CD14-positive monocyte (primary cell): ENCODE measurements around the gene PPP1R17. TPM values are rescaled to one million over a fixed set of nuclear protein-coding genes. Genes with fewer than 3 reads are reported as not detected.

Source experiments
- DNase-seq, 3 donors: peaks; one replicate each; pipeline ENCODE4 v3.0.0-alpha.2; 2011 to 2022
- H2AFZ ChIP-seq: 2 replicates; pipeline ENCODE4 v1.6.0; 2012; ENCODE audit warnings: mild to moderate bottlenecking, low read depth, low read length, inconsistent platforms; ENCODE audit not compliant: insufficient read depth, poor library complexity, severe bottlenecking
- H3K27ac ChIP-seq, 2 donors: 1 replicate in 1 of 2; 2 replicates in 1 of 2; pipeline ENCODE4 v1.5.1; 2012 to 2013; ENCODE audit warnings: low read length in 2 of 2, control low read depth in 1 of 2, inconsistent platforms in 1 of 2, low read depth in 1 of 2, mild to moderate bottlenecking in 1 of 2
- H3K27me3 ChIP-seq, 2 donors: one replicate each; pipeline versions ENCODE4 v1.6.0 to v1.6.1; 2011 to 2013; ENCODE audit warnings: low read length in 2 of 2; ENCODE audit not compliant: control insufficient read depth in 2 of 2, insufficient read depth in 2 of 2
- H3K36me3 ChIP-seq, 2 donors: replicated peaks in 1 of 2; 1 replicate in 1 of 2; 2 replicates in 1 of 2; pipeline versions ENCODE4 v1.5.1 to v1.6.1; 2012 to 2013; ENCODE audit warnings: low read length in 2 of 2, control low read depth in 1 of 2, inconsistent platforms in 1 of 2, mild to moderate bottlenecking in 1 of 2; ENCODE audit not compliant: insufficient read depth in 2 of 2, control insufficient read depth in 1 of 2
- H3K4me1 ChIP-seq, 2 donors: 1 replicate in 1 of 2; 2 replicates in 1 of 2; pipeline versions ENCODE4 v1.5.1 to v1.6.1; 2012 to 2013; ENCODE audit warnings: low read length in 2 of 2, control low read depth in 1 of 2, inconsistent platforms in 1 of 2, mild to moderate bottlenecking in 1 of 2, moderate library complexity in 1 of 2; ENCODE audit not compliant: insufficient read depth in 2 of 2, control insufficient read depth in 1 of 2
- H3K4me2 ChIP-seq: replicated peaks from 2 replicates; pipeline ENCODE3; 2012; ENCODE audit warnings: low read length, moderate library complexity, mild to moderate bottlenecking; ENCODE audit not compliant: poor library complexity, severe bottlenecking; ENCODE audit errors: extremely low read depth
- H3K4me3 ChIP-seq, 3 experiments: fragments of 200-600 bp in 1 of 3; sonication (generic) in 1 of 3; replicated peaks in 1 of 3; 1 replicate in 2 of 3; 2 replicates in 1 of 3; pipeline ENCODE4 v1.5.1; 2011 to 2013; ENCODE audit warnings: low read length in 3 of 3, mild to moderate bottlenecking in 3 of 3, control low read depth in 2 of 3, low read depth in 2 of 3, inconsistent platforms in 1 of 3, moderate library complexity in 1 of 3
- H3K79me2 ChIP-seq: 2 replicates; pipeline ENCODE4 v1.6.0; 2012; ENCODE audit warnings: mild to moderate bottlenecking, control low read depth, inconsistent platforms, low read length, moderate library complexity; ENCODE audit not compliant: insufficient read depth
- H3K9ac ChIP-seq: 2 replicates; pipeline ENCODE4 v1.6.0; 2017; ENCODE audit warnings: low read length, mild to moderate bottlenecking; ENCODE audit not compliant: insufficient read depth, poor library complexity, severe bottlenecking
- H3K9me3 ChIP-seq, 2 donors: replicated peaks in 1 of 2; 1 replicate in 1 of 2; 2 replicates in 1 of 2; pipeline versions ENCODE4 v1.5.1 to v1.6.1; 2012 to 2013; ENCODE audit warnings: low read length in 2 of 2, control low read depth in 1 of 2; ENCODE audit not compliant: control insufficient read depth in 1 of 2, insufficient read depth in 1 of 2
- H4K20me1 ChIP-seq: 2 replicates; pipeline ENCODE4 v1.6.0; 2012; ENCODE audit warnings: mild to moderate bottlenecking, low read length, control low read depth, moderate library complexity; ENCODE audit not compliant: insufficient read depth
- H3K27ac Mint-ChIP-seq, 7 donors: one replicate each; pipeline ENCODE4 v1.8.0; 2020; ENCODE audit warnings: mild to moderate bottlenecking in 7 of 7, mixed read lengths in 7 of 7, moderate library complexity in 6 of 7, inconsistent platforms in 2 of 7
- H3K27me3 Mint-ChIP-seq, 3 donors: one replicate each; pipeline ENCODE4 v1.8.0; 2021 to 2022; ENCODE audit warnings: low read depth in 3 of 3, mild to moderate bottlenecking in 3 of 3, mixed read lengths in 3 of 3, moderate library complexity in 3 of 3, inconsistent platforms in 1 of 3
- H3K36me3 Mint-ChIP-seq, 2 donors: one replicate each; pipeline ENCODE4 v1.8.0; 2020; ENCODE audit warnings: mixed read lengths in 2 of 2, inconsistent platforms in 1 of 2, mild to moderate bottlenecking in 1 of 2
- H3K4me1 Mint-ChIP-seq: one replicate; pipeline ENCODE4 v1.8.0; 2020; ENCODE audit warnings: mild to moderate bottlenecking, mixed read lengths
- H3K4me3 Mint-ChIP-seq, 2 donors: one replicate each; pipeline ENCODE4 v1.8.0; 2020; ENCODE audit warnings: mild to moderate bottlenecking in 2 of 2, mixed read lengths in 2 of 2, moderate library complexity in 1 of 2
- H3K9me3 Mint-ChIP-seq, 7 donors: one replicate each; pipeline ENCODE4 v1.8.0; 2020 to 2022; ENCODE audit warnings: mixed read lengths in 7 of 7, mild to moderate bottlenecking in 6 of 7, moderate library complexity in 6 of 7, inconsistent platforms in 2 of 7
- CTCF ChIP-seq: fragments of 200-600 bp; IDR thresholded peaks from one replicate; pipeline ENCODE4 v1.8.0; 2022; ENCODE audit warnings: antibody characterized with exemption, mild to moderate bottlenecking
- WGBS: methylation state at CpG from one replicate; pipeline ENCODE4 v1.1.5; 2013; ENCODE audit warnings: missing lambda C conversion rate; ENCODE audit not compliant: insufficient coverage; 5-methylcytosine and 5-hydroxymethylcytosine counted together
- intact Hi-C, 2 donors: fragments of 100-400 bp; cut with micrococcal nuclease; formaldehyde crosslinking; loops; one replicate each; pipeline versions ENCODE4 v1.15.0 to v1.15.1; 2023
- polyA plus RNA-seq, 3 donors: library from polyadenylated mRNA; depleted of rRNA in 1 of 3; unstranded in 2 of 3; stranded (reverse) in 1 of 3; fragments of 300-500 nt in 2 of 3; fragments of >200 nt in 1 of 3; fragmentation: Illumina TruSeq in 2 of 3; gene quantifications; 1 replicate in 2 of 3; 2 replicates in 1 of 3; pipeline ENCODE4 v1.2.3, GENCODE V29; 2012 to 2021

The PPP1R17 gene
- polyA plus RNA-seq, 3 donors, result 0.20 to 2.0 (median 0.85) TPM

- Mint-ChIP-seq H3K27ac (no peak overlapping the region), H3K36me3 (no peaks in the 10 kb centered on the region), H3K9me3 (peaks cover 0 to 2% (median 0%) of the 10 kb centered on the region in 7 donors), H3K4me1 (peaks cover 46% of the 10 kb centered on the region), H3K27me3 (peaks cover 5 to 19% (median 8%) of the 10 kb centered on the region in 3 donors), H3K4me3 (no peak overlapping the region)
- 100% methylated on average over 2 of the region's 5 CpGs for WGBS
- no peaks in the 10 kb centered on the region for H3K36me3 ChIP-seq
- peaks cover 35 to 42% of the 10 kb centered on the region in 2 donors for H3K4me1 ChIP-seq
- no peak overlapping the region for H3K4me2 ChIP-seq
- no peaks in the 10 kb centered on the region for H4K20me1 ChIP-seq
- H3K4me3 ChIP-seq, result no peak overlapping the region
- intact Hi-C loops, result no loop called here
- H3K9me3 ChIP-seq, result no peaks in the 10 kb centered on the region
- H3K27me3 ChIP-seq, result no peaks in the 10 kb centered on the region
- no peak for TF ChIP-seq CTCF
- H3K27ac ChIP-seq, result no peak overlapping the region
- H3K9ac ChIP-seq, result no peak overlapping the region
- DNase-seq, result no peak
- H2AFZ ChIP-seq, result no peak overlapping the region
- H3K79me2 ChIP-seq, result no peaks in the 10 kb centered on the region
These were observed 5.4 kb downstream of the PPP1R17 start for GRCh38 chr7:31692451-31692850.

GRCh38 chr7:31692871-31693270 lies 5.9 kb downstream of the PPP1R17 start:
- H3K79me2 ChIP-seq, result no peaks in the 10 kb centered on the region
- H2AFZ ChIP-seq, result no peak overlapping the region
- H3K27ac ChIP-seq, result no peak overlapping the region
- H3K27me3 ChIP-seq, result no peaks in the 10 kb centered on the region
- Mint-ChIP-seq H3K4me1 (peaks cover 42% of the 10 kb centered on the region), H3K27me3 (peaks cover 5 to 19% (median 8%) of the 10 kb centered on the region in 3 donors), H3K9me3 (peaks cover 0 to 2% (median 0%) of the 10 kb centered on the region in 7 donors), H3K4me3 (no peak overlapping the region), H3K27ac (no peak overlapping the region), H3K36me3 (no peaks in the 10 kb centered on the region)
- no peaks in the 10 kb centered on the region for H4K20me1 ChIP-seq
- H3K4me1 ChIP-seq, result peaks cover 31 to 38% of the 10 kb centered on the region in 2 donors
- no peak for DNase-seq
- H3K9me3 ChIP-seq, result no peaks in the 10 kb centered on the region
- H3K4me2 ChIP-seq, result no peak overlapping the region
- H3K4me3 ChIP-seq, result no peak overlapping the region
- no peak for TF ChIP-seq CTCF
- intact Hi-C loops, result no loop called here
- no peak overlapping the region for H3K9ac ChIP-seq
- 100% methylated on average over 1 of the region's 2 CpGs for WGBS
- H3K36me3 ChIP-seq, result no peaks in the 10 kb centered on the region
